CD4-positive, alpha-beta T cell treated with Interleukin-6 at 100 ng/mL for 8 hours (primary cell): ENCODE data around the gene SPO11.

Experiments
- DNase-seq: peaks from one replicate; pipeline ENCODE4 v3.0.0-alpha.2; 2020; ENCODE audit warnings: mixed read lengths, low spot score

SPO11 gene

GRCh38 chr20:57391439-57392301 lies 62.1 kb downstream of the SPO11 start:
- no peak for DNase-seq

GRCh38 chr20:57392512-57393271 lies 63.1 kb downstream of the SPO11 start:
- peak; percentile 85 for DNase-seq
